Measurements from ENCODE around the gene SNRPA.

- TF ChIP-seq CTCF (IDR thresholded peaks at IDR 0.05), result no peak
- no peak for TF ChIP-seq EZH2 (IDR thresholded peaks at IDR 0.05)
- TF ChIP-seq EZH2phosphoT487 (IDR thresholded peaks at IDR 0.05), result no peak
These were observed 26.6 kb downstream of the SNRPA start for GRCh38 chr19:40777645-40777936.
